WERI-Rb-1 (cell line): ENCODE results near the gene CYB561D1.

Experiments
- DNase-seq: peaks from one replicate; pipeline ENCODE4 v3.0.0-alpha.2; 2020
- H3K27ac ChIP-seq: fragments of 250-450 bp; sonication (Bioruptor Pico); 2 replicates; pipeline ENCODE4 v1.5.1; 2020; ENCODE audit warnings: mild to moderate bottlenecking, moderate library complexity
- H3K27me3 ChIP-seq: fragments of 250-450 bp; sonication (Bioruptor Pico); 2 replicates; pipeline ENCODE4 v1.5.1; 2021; ENCODE audit warnings: mild to moderate bottlenecking, low read depth, moderate library complexity; ENCODE audit not compliant: insufficient read depth, severe bottlenecking
- H3K36me3 ChIP-seq: fragments of 250-450 bp; sonication (Bioruptor Pico); 2 replicates; pipeline ENCODE4 v1.5.1; 2020; ENCODE audit warnings: mild to moderate bottlenecking, moderate library complexity
- H3K4me3 ChIP-seq: 2 replicates; pipeline ENCODE4 v1.5.1; 2011; ENCODE audit warnings: low read depth, mild to moderate bottlenecking, control low read depth, low read length
- H3K9me3 ChIP-seq: fragments of 250-450 bp; sonication (Bioruptor Pico); 2 replicates; pipeline ENCODE4 v1.5.1; 2021; ENCODE audit warnings: mild to moderate bottlenecking, moderate library complexity; ENCODE audit not compliant: severe bottlenecking
- CTCF ChIP-seq: IDR thresholded peaks from 2 replicates; pipeline ENCODE4 v1.5.1; 2011; ENCODE audit warnings: low read depth, mild to moderate bottlenecking, control low read depth, inconsistent platforms, low read length

The CYB561D1 gene

GRCh38 chr1:109457819-109458218 is 36.1 kb upstream of the CYB561D1 start:
- no peak overlapping the region for H3K27ac ChIP-seq
- H3K4me3 ChIP-seq, result no peak overlapping the region
- no peak for TF ChIP-seq CTCF
- H3K36me3 ChIP-seq, result no peaks in the 10 kb centered on the region
- no peak for DNase-seq
- peaks cover 8% of the 10 kb centered on the region for H3K9me3 ChIP-seq
- H3K27me3 ChIP-seq, result peaks cover 3% of the 10 kb centered on the region

GRCh38 chr1:109466125-109466451 is 27.8 kb upstream of the CYB561D1 start:
- no peaks in the 10 kb centered on the region for H3K9me3 ChIP-seq
- DNase-seq, result no peak
- no peaks in the 10 kb centered on the region for H3K36me3 ChIP-seq
- H3K27me3 ChIP-seq, result peaks cover 30% of the 10 kb centered on the region
- H3K4me3 ChIP-seq, result peak overlapping the region; percentile 69
- no peak overlapping the region for H3K27ac ChIP-seq
- no peak for TF ChIP-seq CTCF

- peak; percentile 59 for DNase-seq
- H3K27me3 ChIP-seq, result peaks cover 32% of the 10 kb centered on the region
Measured at GRCh38 chr1:109466452-109467300, 27.2 kb upstream of the CYB561D1 start, which contains the start of gene SYPL2. Gene SYPL2 (plus strand): TSS chr1:109466546. CDS start chr1:109466844, 298 bp downstream.

GRCh38 chr1:109467301-109467777 is 26.6 kb upstream of the CYB561D1 start:
- Histone ChIP-seq H3K9me3 (no peaks in the 10 kb centered on the region), H3K4me3 (peak overlapping the region; percentile 69), H3K27ac (no peak overlapping the region), H3K27me3 (peaks cover 32% of the 10 kb centered on the region), H3K36me3 (no peaks in the 10 kb centered on the region)
- DNase-seq, result no peak
- TF ChIP-seq CTCF, result no peak

More at GRCh38 chr1:109466452-109467300, 27.2 kb upstream of the CYB561D1 start, which contains the start of gene SYPL2:
- Histone ChIP-seq H3K27ac (no peak within 1 kb of the TSS), H3K36me3 (no peaks in the 10 kb centered on the region), H3K9me3 (no peaks in the 10 kb centered on the region), H3K4me3 (peak within 1 kb of the TSS; percentile 69)
- TF ChIP-seq CTCF, result 0 out of 2 replicates have a peak, but pooled peaks have one; percentile 0

GRCh38 chr1:109468061-109468460 is 25.8 kb upstream of the CYB561D1 start:
- Histone ChIP-seq H3K36me3 (no peaks in the 10 kb centered on the region), H3K27ac (no peak overlapping the region), H3K9me3 (no peaks in the 10 kb centered on the region), H3K4me3 (no peak overlapping the region), H3K27me3 (peaks cover 32% of the 10 kb centered on the region)
- no peak for TF ChIP-seq CTCF
- DNase-seq, result no peak
